CD4-positive, alpha-beta T cell treated with Interleukin-17A for 4 hours (primary cell): ENCODE data around the gene CTAG1B.
"Not testable (repeated sequence)": the region's sequence is repeated elsewhere in the genome, so short reads cannot be mapped to it uniquely, and the experiment has no call there.

ENCODE experiments used
- DNase-seq: peaks from one replicate; pipeline ENCODE4 v3.0.0-alpha.2; 2020; ENCODE audit warnings: mixed read lengths

The CTAG1B gene

DNA sequence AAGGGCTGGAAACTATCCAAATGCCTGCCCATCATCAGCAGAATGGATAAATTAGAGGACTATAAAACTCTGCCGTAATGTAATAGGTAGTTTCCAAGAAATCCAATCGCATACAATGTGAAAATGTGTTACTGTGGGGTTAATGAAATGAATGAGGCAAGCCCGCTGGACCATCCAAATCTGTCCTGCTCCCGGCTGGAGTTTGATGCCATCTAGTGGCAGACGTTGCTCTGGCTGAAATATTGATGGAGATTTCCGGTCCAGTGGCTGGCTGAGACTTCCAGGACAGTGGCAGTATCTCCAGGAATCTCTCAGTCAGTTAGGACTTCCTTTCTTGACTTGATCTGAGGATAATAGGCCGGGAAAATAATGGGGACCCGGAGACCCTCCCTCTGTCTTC is 36.1 kb downstream of the CTAG1B start:
- DNase-seq: not testable (repeated sequence)

DNA sequence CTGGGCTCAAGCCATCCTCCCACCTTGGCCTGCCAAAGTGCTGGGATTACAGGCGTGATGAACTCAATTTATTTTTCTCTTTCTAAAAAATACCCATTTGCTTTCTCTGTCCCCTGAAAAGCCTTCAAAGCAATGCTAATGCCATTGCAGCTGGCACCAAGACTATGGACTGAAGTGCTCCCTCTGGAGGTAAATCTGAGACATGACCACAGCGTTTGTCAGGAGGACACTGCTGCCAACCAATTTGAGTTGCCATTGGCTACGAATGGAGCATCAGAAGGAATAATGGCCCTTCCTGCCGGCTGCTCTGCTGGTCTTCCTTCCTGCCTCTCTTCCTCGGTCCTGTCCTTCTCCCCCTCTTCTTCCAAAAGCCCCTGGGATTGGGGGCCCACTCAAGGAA is 44.0 kb downstream of the CTAG1B start:
- DNase-seq: not testable (repeated sequence)

GRCh38 chrX:154573061-154573460 is 46.0 kb downstream of the CTAG1B start:
- DNase-seq: not testable (repeated sequence)

GRCh38 chrX:154570361-154570760 is 48.7 kb downstream of the CTAG1B start:
- DNase-seq: not testable (repeated sequence)
